Astrocyte of the cerebellum (primary cell): Measurements from ENCODE around the gene GIGYF1.
"Not testable (repeated sequence)": the region's sequence is repeated elsewhere in the genome, so short reads cannot be mapped to it uniquely, and the experiment has no call there.

Experiments
- DNase-seq: peaks from one replicate; pipeline ENCODE4 v3.0.0-alpha.2; 2011; ENCODE audit warnings: low read depth
- H3K4me3 ChIP-seq: 2 replicates; pipeline ENCODE4 v1.5.1; 2011; ENCODE audit warnings: mild to moderate bottlenecking, low read depth, low read length, moderate library complexity
- in situ Hi-C: cut with HindIII; loops from 2 replicates; pipeline ENCODE4 v1.10.0; 2017; ENCODE audit warnings: low sequenced_read_pairs
- TF ChIP-seq, protein P1 (sequence below): IDR thresholded peaks from 2 replicates; pipeline ENCODE4 v1.5.1; 2012; ENCODE audit warnings: low read length, low read depth, moderate library complexity, mild to moderate bottlenecking; ENCODE audit errors: missing control alignments

GIGYF1 gene

DNA sequence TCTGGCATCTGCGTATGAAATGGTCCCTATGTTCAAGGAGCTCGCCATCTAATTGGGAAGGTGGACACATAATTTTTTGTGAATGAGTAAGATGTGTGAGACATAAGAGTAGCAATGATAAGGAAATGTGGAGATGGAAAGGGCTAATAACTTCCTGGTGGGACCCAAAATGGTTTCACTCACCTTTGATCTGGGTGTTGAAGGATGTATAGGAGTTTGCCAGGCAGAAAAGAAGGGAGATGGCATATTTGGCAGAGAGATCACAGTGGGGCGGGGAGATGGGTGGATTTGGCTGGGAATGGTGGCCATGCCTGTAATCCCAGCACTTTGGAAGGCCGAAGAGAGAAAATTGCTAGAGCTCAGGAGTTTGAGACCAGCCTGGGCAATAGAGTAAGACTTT, 16.4 kb upstream of the GIGYF1 start:
- no peak for DNase-seq
- H3K4me3 ChIP-seq: no peak overlapping the region
- TF ChIP-seq, protein P1, sequence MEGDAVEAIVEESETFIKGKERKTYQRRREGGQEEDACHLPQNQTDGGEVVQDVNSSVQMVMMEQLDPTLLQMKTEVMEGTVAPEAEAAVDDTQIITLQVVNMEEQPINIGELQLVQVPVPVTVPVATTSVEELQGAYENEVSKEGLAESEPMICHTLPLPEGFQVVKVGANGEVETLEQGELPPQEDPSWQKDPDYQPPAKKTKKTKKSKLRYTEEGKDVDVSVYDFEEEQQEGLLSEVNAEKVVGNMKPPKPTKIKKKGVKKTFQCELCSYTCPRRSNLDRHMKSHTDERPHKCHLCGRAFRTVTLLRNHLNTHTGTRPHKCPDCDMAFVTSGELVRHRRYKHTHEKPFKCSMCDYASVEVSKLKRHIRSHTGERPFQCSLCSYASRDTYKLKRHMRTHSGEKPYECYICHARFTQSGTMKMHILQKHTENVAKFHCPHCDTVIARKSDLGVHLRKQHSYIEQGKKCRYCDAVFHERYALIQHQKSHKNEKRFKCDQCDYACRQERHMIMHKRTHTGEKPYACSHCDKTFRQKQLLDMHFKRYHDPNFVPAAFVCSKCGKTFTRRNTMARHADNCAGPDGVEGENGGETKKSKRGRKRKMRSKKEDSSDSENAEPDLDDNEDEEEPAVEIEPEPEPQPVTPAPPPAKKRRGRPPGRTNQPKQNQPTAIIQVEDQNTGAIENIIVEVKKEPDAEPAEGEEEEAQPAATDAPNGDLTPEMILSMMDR: no peak
- in situ Hi-C loops: loop anchor here (10.0 kb wide), 1 partner anchor 124 kb away; no protein-coding TSS in a partner anchor

DNA sequence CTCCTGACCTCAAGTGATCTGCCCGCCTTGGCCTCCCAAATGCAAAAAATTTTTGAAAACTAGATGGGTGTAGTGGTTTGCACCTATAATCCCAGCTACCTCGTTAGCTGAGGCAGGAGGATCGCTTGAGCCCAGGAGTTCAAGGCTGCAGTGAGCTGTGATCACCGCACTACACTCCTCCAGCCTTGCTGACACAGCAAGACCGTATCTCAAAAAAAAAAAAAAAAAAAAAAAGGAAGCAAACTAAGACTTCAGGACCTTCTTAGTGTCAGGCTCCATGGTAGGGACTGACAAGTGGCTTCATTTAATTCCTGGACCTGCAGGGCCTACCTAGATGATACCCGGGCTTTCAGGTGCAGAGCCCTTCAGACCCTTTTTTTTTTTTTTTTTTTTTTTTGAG, 14.3 kb upstream of the GIGYF1 start:
- TF ChIP-seq, protein P1: no peak
- in situ Hi-C loops: no loop called here
- DNase-seq: no peak
- no peak overlapping the region for H3K4me3 ChIP-seq

DNA sequence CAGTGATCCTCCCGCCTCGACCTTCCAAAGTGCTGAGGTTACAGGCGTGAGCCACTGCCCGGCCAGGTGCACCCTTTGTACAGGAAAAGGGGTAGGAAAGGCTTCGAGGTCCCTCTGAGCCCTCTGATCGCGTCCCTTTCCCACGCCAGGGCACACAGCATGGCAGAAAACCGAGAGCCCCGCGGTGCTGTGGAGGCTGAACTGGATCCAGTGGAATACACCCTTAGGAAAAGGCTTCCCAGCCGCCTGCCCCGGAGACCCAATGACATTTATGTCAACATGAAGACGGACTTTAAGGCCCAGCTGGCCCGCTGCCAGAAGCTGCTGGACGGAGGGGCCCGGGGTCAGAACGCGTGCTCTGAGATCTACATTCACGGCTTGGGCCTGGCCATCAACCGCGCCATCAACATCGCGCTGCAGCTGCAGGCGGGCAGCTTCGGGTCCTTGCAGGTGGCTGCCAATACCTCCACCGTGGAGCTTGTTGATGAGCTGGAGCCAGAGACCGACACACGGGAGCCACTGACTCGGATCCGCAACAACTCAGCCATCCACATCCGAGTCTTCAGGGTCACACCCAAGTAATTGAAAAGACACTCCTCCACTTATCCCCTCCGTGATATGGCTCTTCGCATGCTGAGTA, 12.7 kb upstream of the GIGYF1 start:
- no peak for DNase-seq
- in situ Hi-C loops: no loop called here
- TF ChIP-seq, protein P1: no peak
- H3K4me3 ChIP-seq: peak overlapping the region; percentile 89

DNA sequence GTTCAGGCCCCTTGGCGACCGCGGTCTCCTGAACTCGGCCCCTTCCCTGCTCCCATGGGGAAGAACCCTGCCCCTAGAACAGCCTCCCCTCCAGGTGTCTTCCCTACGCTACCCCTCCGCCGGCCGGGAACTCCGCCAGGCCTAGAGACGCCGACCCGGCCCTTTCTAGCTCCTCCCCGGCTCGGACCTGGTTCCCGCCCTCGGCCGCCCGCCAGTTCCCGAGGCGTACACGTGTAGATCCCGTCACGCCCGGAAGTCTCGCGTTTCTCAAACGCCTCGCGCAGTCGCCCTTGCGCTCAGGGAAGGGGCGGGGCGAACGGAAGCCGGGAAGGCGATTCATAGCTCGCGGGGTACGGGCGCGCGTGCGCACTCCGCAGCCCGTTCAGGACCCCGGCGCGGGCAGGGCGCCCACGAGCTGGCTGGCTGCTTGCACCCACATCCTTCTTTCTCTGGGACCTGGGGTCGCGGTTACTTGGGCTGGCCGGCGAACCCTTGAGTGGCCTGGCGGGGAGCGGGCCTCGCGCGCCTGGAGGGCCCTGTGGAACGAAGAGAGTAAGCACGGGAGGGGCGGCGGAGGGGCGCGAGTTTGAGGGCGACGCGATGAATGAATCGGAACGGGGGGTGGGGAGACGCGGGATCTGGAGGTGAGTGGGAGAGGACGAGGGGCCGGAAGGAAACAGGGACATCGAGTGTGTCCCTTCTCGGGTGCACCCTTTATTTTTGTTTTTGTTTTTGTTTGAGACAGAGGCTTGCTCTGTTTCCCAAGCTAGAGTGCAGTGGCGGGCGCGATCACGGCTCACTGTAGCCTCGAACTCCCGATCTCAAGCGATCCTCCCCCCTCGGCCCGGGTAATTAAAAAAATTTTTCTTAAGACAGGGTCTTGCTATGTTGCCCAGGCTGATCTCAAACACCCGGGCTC, 12.0 kb upstream of the GIGYF1 start, which contains the start of gene POP7:
TSS of gene POP7 (plus strand) at position 369 of the 919 bp plus-strand sequence. CDS start 710 bp downstream, outside the sequence.
- TF ChIP-seq, protein P1: no peak
- H3K4me3 ChIP-seq: peak within 1 kb of the TSS; percentile 89
- DNase-seq: peak; percentile 96
- in situ Hi-C loops: no loop called here

DNA sequence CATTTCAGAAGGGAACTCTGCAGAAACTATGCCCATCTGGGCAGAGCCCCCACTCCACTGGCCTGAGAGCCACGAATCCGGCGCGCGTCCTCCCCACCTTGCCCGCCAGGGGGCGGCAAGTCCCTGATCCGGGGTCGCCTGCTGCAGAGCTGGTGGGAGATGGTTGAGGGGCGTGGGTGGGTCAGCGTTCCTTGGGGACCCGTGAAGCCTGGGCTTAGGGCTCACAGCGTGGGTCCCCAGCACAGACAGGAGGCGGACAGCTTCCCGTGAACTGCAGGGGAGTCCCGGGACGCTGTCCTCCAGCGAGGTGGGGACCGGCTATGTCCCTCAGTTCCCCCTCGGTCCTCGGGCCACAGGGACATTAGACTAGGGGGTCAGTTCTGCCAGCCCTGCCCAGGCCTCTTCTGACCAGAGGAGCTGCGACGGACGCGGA, 11.3 kb upstream of the GIGYF1 start:
- no peak for DNase-seq
- TF ChIP-seq, protein P1: peak; percentile 91
- in situ Hi-C loops: no loop called here
- H3K4me3 ChIP-seq: peak overlapping the region; percentile 89

DNA sequence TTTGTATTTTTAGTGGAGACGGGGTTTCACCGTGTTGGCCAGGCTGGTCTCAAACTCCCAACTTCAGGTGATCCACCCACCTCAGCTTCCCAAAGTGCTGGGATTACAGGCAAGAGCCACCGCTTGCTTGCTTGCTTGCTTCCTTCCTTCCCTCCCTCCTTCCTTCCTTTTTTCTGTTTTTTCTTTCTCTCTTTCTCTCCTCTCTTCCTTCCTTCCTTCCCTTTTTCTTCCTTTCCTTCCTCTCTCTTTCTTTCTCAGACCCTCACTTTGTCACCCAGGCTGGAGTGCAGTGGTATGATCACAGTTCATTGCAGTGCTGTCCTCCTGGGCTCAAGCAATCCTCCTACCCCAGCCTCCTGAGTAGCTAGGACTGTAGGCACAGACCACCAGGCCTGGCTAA, 7.0 kb upstream of the GIGYF1 start:
- DNase-seq, in situ Hi-C loops: not testable (repeated sequence)

DNA sequence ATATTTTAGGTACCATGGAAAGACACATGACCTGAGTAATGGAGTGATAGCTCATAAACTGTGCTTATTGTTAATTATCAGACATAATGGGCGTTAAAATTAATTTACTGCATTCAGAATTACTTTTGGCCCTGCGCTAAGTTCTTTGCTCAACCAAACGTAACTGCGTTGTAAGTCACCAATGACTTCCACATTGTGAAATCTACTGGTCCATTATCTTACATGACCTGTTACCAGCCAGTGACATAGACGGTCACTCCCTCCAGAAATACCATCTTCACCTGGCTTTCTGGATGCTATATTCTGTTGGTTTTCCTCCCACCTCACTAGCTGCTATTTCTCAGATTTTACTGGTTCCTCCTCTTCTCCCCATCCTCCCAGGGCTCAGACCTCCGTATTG, 5.0 kb upstream of the GIGYF1 start:
- DNase-seq: no peak
- in situ Hi-C loops: no loop called here
- TF ChIP-seq, protein P1: no peak
- H3K4me3 ChIP-seq: no peak overlapping the region

More for the DNA sequence above, 7.0 kb upstream of the GIGYF1 start:
- not testable (repeated sequence) for H3K4me3 ChIP-seq
